Measurements from ENCODE around the gene MAN1A2. TPM values are rescaled to one million over a fixed set of nuclear protein-coding genes. Genes with fewer than 3 reads are reported as not detected.

MAN1A2 gene
- polyA plus RNA-seq, 1 donor from 2014 or later = 25.0 TPM

DNA sequence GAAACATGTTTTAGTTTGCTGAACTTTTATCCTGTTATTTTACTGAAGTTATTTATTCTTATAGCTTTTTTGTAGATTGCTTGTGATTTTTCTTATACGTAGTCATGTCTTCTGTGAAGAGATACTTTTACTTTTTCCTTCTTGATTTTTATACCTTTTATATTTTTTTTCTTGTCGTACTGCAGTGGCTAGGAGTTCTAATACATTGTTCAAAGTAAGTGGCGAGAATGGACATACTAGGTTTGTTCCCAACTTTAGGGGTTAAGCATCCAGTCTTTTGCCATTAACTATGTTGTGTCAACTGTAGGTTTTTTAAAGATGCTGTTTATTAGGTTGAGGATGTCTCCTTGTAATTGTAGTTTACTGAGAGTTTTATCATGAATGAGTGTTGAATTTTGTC lies 36.3 kb downstream of the MAN1A2 start:
- Histone ChIP-seq H3K9me3 (ENCODE audit: low read length) (peaks cover 9% of the 10 kb centered on the region), H3K9me2 (ENCODE audit: insufficient read depth, low read length) (no peaks in the 10 kb centered on the region), H3F3A (ENCODE audit: insufficient read depth, low read length, poor library complexity, severe bottlenecking) (no peaks in the 10 kb centered on the region), H3K9ac (ENCODE audit: low read length) (no peak overlapping the region), H3K27ac (ENCODE audit: low read length) (no peak overlapping the region), H3K4me3 (ENCODE audit: low read length) (no peak overlapping the region), H3K27me3 (ENCODE audit: insufficient read depth, low read depth, low read length) (no peaks in the 10 kb centered on the region), H3K79me2 (replicated peaks; ENCODE audit: insufficient read depth, low read length) (peaks cover 20% of the 10 kb centered on the region), H2AFZ (ENCODE audit: low read depth, low read length) (no peak overlapping the region), H4K20me1 (ENCODE audit: insufficient read depth) (no peaks in the 10 kb centered on the region), H3K4me2 (ENCODE audit: low read length) (no peak overlapping the region), H3K36me3 (ENCODE audit: insufficient read depth, low read length) (peaks cover 11% of the 10 kb centered on the region)
- TF ChIP-seq EP300 (conservative IDR thresholded peaks at IDR 0.05; ENCODE audit: poor library complexity, severe bottlenecking) (no peak), POLR2AphosphoS5 (IDR thresholded peaks at IDR 0.05) (no peak), SMC3 (conservative IDR thresholded peaks at IDR 0.05; ENCODE audit: poor library complexity) (no peak), EZH2 (IDR thresholded peaks at IDR 0.05; ENCODE audit: borderline replicate concordance, insufficient read depth, low read length, poor library complexity, severe bottlenecking) (no peak), RAD21 (conservative IDR thresholded peaks at IDR 0.05) (no peak), TAF1 (IDR thresholded peaks at IDR 0.05; ENCODE audit: low read depth) (no peak), MXI1 (conservative IDR thresholded peaks at IDR 0.05; ENCODE audit: poor library complexity, severe bottlenecking) (no peak)
- TF ChIP-seq, protein P1, sequence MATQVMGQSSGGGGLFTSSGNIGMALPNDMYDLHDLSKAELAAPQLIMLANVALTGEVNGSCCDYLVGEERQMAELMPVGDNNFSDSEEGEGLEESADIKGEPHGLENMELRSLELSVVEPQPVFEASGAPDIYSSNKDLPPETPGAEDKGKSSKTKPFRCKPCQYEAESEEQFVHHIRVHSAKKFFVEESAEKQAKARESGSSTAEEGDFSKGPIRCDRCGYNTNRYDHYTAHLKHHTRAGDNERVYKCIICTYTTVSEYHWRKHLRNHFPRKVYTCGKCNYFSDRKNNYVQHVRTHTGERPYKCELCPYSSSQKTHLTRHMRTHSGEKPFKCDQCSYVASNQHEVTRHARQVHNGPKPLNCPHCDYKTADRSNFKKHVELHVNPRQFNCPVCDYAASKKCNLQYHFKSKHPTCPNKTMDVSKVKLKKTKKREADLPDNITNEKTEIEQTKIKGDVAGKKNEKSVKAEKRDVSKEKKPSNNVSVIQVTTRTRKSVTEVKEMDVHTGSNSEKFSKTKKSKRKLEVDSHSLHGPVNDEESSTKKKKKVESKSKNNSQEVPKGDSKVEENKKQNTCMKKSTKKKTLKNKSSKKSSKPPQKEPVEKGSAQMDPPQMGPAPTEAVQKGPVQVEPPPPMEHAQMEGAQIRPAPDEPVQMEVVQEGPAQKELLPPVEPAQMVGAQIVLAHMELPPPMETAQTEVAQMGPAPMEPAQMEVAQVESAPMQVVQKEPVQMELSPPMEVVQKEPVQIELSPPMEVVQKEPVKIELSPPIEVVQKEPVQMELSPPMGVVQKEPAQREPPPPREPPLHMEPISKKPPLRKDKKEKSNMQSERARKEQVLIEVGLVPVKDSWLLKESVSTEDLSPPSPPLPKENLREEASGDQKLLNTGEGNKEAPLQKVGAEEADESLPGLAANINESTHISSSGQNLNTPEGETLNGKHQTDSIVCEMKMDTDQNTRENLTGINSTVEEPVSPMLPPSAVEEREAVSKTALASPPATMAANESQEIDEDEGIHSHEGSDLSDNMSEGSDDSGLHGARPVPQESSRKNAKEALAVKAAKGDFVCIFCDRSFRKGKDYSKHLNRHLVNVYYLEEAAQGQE (IDR thresholded peaks at IDR 0.05; ENCODE audit: borderline replicate concordance) = no peak
- TF ChIP-seq, protein P2, sequence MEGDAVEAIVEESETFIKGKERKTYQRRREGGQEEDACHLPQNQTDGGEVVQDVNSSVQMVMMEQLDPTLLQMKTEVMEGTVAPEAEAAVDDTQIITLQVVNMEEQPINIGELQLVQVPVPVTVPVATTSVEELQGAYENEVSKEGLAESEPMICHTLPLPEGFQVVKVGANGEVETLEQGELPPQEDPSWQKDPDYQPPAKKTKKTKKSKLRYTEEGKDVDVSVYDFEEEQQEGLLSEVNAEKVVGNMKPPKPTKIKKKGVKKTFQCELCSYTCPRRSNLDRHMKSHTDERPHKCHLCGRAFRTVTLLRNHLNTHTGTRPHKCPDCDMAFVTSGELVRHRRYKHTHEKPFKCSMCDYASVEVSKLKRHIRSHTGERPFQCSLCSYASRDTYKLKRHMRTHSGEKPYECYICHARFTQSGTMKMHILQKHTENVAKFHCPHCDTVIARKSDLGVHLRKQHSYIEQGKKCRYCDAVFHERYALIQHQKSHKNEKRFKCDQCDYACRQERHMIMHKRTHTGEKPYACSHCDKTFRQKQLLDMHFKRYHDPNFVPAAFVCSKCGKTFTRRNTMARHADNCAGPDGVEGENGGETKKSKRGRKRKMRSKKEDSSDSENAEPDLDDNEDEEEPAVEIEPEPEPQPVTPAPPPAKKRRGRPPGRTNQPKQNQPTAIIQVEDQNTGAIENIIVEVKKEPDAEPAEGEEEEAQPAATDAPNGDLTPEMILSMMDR (IDR thresholded peaks at IDR 0.05; ENCODE audit: poor library complexity, severe bottlenecking) = no peak

DNA sequence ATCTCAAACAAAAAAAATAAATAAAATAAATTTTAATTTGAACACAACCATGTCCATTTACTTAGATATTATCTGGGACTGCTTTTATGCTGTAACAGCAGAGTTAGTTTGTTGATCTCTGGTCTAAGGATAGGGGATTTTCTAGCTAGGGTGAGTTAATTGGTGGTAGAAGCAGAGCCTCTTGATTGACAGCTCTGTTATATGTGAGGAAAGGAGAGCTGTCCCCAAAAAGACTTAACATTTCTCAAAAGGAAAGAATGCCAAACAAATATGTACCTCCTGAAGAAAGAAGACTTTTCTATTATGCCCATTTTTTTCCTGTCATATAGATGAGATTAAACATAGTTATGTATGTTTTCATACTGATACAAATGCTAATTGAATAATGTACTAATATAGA lies 37.8 kb downstream of the MAN1A2 start:
- Histone ChIP-seq H3K36me3 (ENCODE audit: insufficient read depth, low read length) (peaks cover 11% of the 10 kb centered on the region), H3K9me3 (ENCODE audit: low read length) (peaks cover 9% of the 10 kb centered on the region), H3K79me2 (replicated peaks; ENCODE audit: insufficient read depth, low read length) (peaks cover 20% of the 10 kb centered on the region), H3K27ac (ENCODE audit: low read length) (no peak overlapping the region), H3K9ac (ENCODE audit: low read length) (no peak overlapping the region), H2AFZ (ENCODE audit: low read depth, low read length) (no peak overlapping the region), H3F3A (ENCODE audit: insufficient read depth, low read length, poor library complexity, severe bottlenecking) (no peaks in the 10 kb centered on the region), H3K27me3 (ENCODE audit: insufficient read depth, low read depth, low read length) (no peaks in the 10 kb centered on the region), H3K4me3 (ENCODE audit: low read length) (no peak overlapping the region), H3K9me2 (ENCODE audit: insufficient read depth, low read length) (no peaks in the 10 kb centered on the region), H4K20me1 (ENCODE audit: insufficient read depth) (no peaks in the 10 kb centered on the region), H3K4me2 (ENCODE audit: low read length) (no peak overlapping the region)
- TF ChIP-seq EZH2 (IDR thresholded peaks at IDR 0.05; ENCODE audit: borderline replicate concordance, insufficient read depth, low read length, poor library complexity, severe bottlenecking) (no peak), MXI1 (conservative IDR thresholded peaks at IDR 0.05; ENCODE audit: poor library complexity, severe bottlenecking) (no peak), POLR2AphosphoS5 (IDR thresholded peaks at IDR 0.05) (no peak), SMC3 (conservative IDR thresholded peaks at IDR 0.05; ENCODE audit: poor library complexity) (no peak), RAD21 (conservative IDR thresholded peaks at IDR 0.05) (no peak), EP300 (conservative IDR thresholded peaks at IDR 0.05; ENCODE audit: poor library complexity, severe bottlenecking) (no peak), TAF1 (IDR thresholded peaks at IDR 0.05; ENCODE audit: low read depth) (no peak)
- TF ChIP-seq, protein P2 (IDR thresholded peaks at IDR 0.05; ENCODE audit: poor library complexity, severe bottlenecking) = no peak
- TF ChIP-seq, protein P1 (IDR thresholded peaks at IDR 0.05; ENCODE audit: borderline replicate concordance) = no peak
